HEK293 (cell line): ENCODE measurements around the gene MAP1S.

Experiments used
- CTCF ChIA-PET: fragments of 350-600 bp; formaldehyde crosslinking; extraction: SDS; loops from one replicate; lab custom pipeline; 2021; ENCODE audit warnings: antibody characterized with exemption; lab: Yijun Ruan, JAX
- POLR2A ChIA-PET: fragments of 300-600 bp; formaldehyde crosslinking; extraction: SDS; loops from one replicate; lab custom pipeline; 2020; ENCODE audit warnings: antibody characterized with exemption, inconsistent platforms; lab: Yijun Ruan, JAX
- H3K27ac ChIP-seq: fragments of 200-500 bp; sonication (Bioruptor generic); 2 replicates; pipeline ENCODE4 v1.5.1; 2014; ENCODE audit warnings: low read depth, low read length, control low read depth, inconsistent platforms; ENCODE audit errors: extremely low read depth
- H3K36me3 ChIP-seq, 2 experiments: fragments of 200-500 bp in 1 of 2; sonication (Bioruptor generic) in 1 of 2; 1 replicate in 1 of 2; 2 replicates in 1 of 2; pipeline ENCODE4 v1.5.1; 2014 to 2017; ENCODE audit warnings: inconsistent platforms in 2 of 2, low read length in 2 of 2; ENCODE audit not compliant: control insufficient read depth in 2 of 2, insufficient read depth in 1 of 2
- H3K4me1 ChIP-seq: fragments of 200-500 bp; sonication (Bioruptor generic); 2 replicates; pipeline ENCODE4 v1.5.1; 2014; ENCODE audit warnings: mild to moderate bottlenecking, low read length, inconsistent platforms; ENCODE audit not compliant: control insufficient read depth, insufficient read depth
- H3K4me3 ChIP-seq: 2 replicates; pipeline ENCODE4 v1.5.1; 2011; ENCODE audit warnings: low read depth, mild to moderate bottlenecking, control low read depth, low read length, moderate library complexity
- H3K9me3 ChIP-seq: fragments of 200-500 bp; sonication (Bioruptor generic); 2 replicates; pipeline ENCODE4 v1.5.1; 2014; ENCODE audit warnings: low read depth, low read length, inconsistent platforms; ENCODE audit not compliant: control insufficient read depth, insufficient read depth
- GFI1B ChIP-seq: fragments of 450-650 bp; formaldehyde crosslinking; IDR thresholded peaks from 2 replicates; pipeline ENCODE4 v1.5.1; 2016; ENCODE audit warnings: missing biosample characterization, missing genetic modification characterization
- GLIS1 ChIP-seq: fragments of 450-650 bp; formaldehyde crosslinking; IDR thresholded peaks from 2 replicates; pipeline ENCODE4 v1.5.1; 2016; ENCODE audit warnings: missing biosample characterization, missing genetic modification characterization
- SCRT2 ChIP-seq: fragments of 450-650 bp; formaldehyde crosslinking; IDR thresholded peaks from 2 replicates; pipeline ENCODE4 v1.5.1; 2016; ENCODE audit warnings: missing biosample characterization, missing genetic modification characterization
- SP2 ChIP-seq: fragments of 450-650 bp; formaldehyde crosslinking; IDR thresholded peaks from 2 replicates; pipeline ENCODE4 v1.5.1; 2016; ENCODE audit warnings: missing biosample characterization, missing genetic modification characterization
- ZFP69B ChIP-seq: fragments of 450-650 bp; formaldehyde crosslinking; IDR thresholded peaks from 2 replicates; pipeline ENCODE4 v1.5.1; 2016; ENCODE audit warnings: missing biosample characterization, missing genetic modification characterization
- ZNF335 ChIP-seq: fragments of 450-650 bp; formaldehyde crosslinking; conservative IDR thresholded peaks from 2 replicates; pipeline ENCODE4 v1.5.1; 2016; ENCODE audit warnings: missing biosample characterization, missing genetic modification characterization
- ZNF366 ChIP-seq: fragments of 450-650 bp; formaldehyde crosslinking; conservative IDR thresholded peaks from 2 replicates; pipeline ENCODE4 v1.5.1; 2016; ENCODE audit warnings: missing biosample characterization, missing genetic modification characterization
- ZNF423 ChIP-seq: fragments of 450-650 bp; formaldehyde crosslinking; IDR thresholded peaks from 2 replicates; pipeline ENCODE4 v1.5.1; 2016; ENCODE audit warnings: missing biosample characterization, missing genetic modification characterization
- ZNF596 ChIP-seq: fragments of 450-650 bp; IDR thresholded peaks from 2 replicates; pipeline ENCODE4 v1.5.0; 2018; ENCODE audit warnings: missing biosample characterization, mild to moderate bottlenecking, missing genetic modification characterization, moderate library complexity
- TF ChIP-seq, protein P1 (sequence below): fragments of 450-650 bp; formaldehyde crosslinking; IDR thresholded peaks from 2 replicates; pipeline ENCODE4 v1.5.1; 2016; ENCODE audit warnings: missing biosample characterization, missing genetic modification characterization
- TF ChIP-seq, protein P2 (sequence below): fragments of 450-650 bp; formaldehyde crosslinking; IDR thresholded peaks from 2 replicates; pipeline ENCODE4 v1.5.1; 2016; ENCODE audit warnings: missing biosample characterization, missing genetic modification characterization
- TF ChIP-seq, protein P3 (sequence below): fragments of 450-650 bp; formaldehyde crosslinking; IDR thresholded peaks from 2 replicates; pipeline ENCODE4 v1.5.1; 2016; ENCODE audit warnings: missing biosample characterization, missing genetic modification characterization
- TF ChIP-seq, protein P4 (sequence below): fragments of 450-650 bp; formaldehyde crosslinking; IDR thresholded peaks from 2 replicates; pipeline ENCODE4 v1.5.1; 2016; ENCODE audit warnings: missing biosample characterization, missing genetic modification characterization, low read depth

The MAP1S gene

DNA sequence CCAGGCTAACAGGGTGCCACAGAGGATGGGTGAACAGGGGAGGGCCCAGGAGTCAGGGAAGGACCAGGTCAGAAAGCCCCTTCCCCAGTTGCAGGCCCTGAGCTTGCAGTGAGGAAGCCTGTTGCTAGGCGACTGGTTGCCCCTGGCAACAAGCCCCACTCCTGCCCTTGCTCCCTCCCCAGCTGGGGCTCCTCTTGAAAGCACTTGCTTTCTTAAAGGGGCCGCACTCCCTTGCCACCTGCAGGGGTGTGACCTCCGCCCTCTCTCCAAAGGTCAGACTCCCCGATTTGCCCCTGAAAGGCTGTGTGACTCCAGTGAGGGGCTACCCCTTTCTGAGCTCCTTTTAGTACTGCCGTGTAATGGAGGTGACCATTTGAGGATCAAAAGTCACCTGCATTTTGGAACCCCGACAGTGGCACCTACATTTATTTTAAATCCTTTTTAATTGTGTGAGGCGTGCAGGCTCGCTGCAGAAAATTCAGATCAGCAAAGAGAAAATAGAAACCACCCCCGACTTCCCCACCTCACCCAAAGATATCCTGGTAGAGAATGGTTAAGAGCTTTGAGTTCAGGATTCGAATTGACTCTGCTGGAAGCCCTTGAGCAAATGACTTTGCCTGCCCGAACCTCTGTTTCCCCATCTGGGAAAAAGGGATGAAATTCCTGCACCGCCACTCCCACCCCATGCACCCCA, 36.8 kb downstream of the MAP1S start (continued):
- TF ChIP-seq SP2 (no peak; the same call in 1 of the 2 replicates), ZNF366 (no peak), SCRT2 (tag by site-specific recombination) (peak; percentile 71), ZFP69B (tag by site-specific recombination) (peak; percentile 47; the same call in 1 of the 2 replicates)
- TF ChIP-seq, protein P1, sequence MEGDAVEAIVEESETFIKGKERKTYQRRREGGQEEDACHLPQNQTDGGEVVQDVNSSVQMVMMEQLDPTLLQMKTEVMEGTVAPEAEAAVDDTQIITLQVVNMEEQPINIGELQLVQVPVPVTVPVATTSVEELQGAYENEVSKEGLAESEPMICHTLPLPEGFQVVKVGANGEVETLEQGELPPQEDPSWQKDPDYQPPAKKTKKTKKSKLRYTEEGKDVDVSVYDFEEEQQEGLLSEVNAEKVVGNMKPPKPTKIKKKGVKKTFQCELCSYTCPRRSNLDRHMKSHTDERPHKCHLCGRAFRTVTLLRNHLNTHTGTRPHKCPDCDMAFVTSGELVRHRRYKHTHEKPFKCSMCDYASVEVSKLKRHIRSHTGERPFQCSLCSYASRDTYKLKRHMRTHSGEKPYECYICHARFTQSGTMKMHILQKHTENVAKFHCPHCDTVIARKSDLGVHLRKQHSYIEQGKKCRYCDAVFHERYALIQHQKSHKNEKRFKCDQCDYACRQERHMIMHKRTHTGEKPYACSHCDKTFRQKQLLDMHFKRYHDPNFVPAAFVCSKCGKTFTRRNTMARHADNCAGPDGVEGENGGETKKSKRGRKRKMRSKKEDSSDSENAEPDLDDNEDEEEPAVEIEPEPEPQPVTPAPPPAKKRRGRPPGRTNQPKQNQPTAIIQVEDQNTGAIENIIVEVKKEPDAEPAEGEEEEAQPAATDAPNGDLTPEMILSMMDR (tag by site-specific recombination), result no peak

DNA sequence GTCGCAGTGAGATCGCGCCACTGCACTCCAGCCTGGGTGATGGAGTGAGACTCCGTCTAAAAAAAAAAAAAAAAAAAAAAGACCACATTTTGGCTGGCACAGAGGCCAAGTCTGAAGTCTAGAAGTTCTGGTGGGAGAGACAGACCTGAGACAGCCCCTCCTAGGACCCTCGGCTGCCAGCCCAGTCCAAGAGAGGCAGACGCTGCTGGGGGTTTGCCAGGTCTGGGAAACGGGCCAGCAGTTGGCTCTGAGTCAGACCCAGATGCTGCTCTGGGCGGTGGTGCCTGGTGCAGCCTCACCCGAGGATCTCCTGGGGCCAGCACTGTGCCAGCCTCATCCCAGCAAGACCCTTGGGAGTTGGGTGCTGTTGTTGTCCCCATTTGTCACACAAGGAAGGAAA, 37.8 kb downstream of the MAP1S start:
- H3K27ac ChIP-seq, result no peak overlapping the region
- H3K9me3 ChIP-seq, result no peaks in the 10 kb centered on the region
- no peaks in the 10 kb centered on the region for H3K36me3 ChIP-seq
- CTCF ChIA-PET, result interaction anchor here (7.0 kb wide), 1 partner anchor 10 kb away, joined by 46 read pairs; no protein-coding TSS in a partner anchor
- POLR2A ChIA-PET, result no interaction called here
- TF ChIP-seq GLIS1 (tag by site-specific recombination) (peak; percentile 85), ZNF335 (tag by site-specific recombination) (peak; percentile 44), ZNF596 (tag by site-specific recombination) (no peak)
- TF ChIP-seq, protein P2, sequence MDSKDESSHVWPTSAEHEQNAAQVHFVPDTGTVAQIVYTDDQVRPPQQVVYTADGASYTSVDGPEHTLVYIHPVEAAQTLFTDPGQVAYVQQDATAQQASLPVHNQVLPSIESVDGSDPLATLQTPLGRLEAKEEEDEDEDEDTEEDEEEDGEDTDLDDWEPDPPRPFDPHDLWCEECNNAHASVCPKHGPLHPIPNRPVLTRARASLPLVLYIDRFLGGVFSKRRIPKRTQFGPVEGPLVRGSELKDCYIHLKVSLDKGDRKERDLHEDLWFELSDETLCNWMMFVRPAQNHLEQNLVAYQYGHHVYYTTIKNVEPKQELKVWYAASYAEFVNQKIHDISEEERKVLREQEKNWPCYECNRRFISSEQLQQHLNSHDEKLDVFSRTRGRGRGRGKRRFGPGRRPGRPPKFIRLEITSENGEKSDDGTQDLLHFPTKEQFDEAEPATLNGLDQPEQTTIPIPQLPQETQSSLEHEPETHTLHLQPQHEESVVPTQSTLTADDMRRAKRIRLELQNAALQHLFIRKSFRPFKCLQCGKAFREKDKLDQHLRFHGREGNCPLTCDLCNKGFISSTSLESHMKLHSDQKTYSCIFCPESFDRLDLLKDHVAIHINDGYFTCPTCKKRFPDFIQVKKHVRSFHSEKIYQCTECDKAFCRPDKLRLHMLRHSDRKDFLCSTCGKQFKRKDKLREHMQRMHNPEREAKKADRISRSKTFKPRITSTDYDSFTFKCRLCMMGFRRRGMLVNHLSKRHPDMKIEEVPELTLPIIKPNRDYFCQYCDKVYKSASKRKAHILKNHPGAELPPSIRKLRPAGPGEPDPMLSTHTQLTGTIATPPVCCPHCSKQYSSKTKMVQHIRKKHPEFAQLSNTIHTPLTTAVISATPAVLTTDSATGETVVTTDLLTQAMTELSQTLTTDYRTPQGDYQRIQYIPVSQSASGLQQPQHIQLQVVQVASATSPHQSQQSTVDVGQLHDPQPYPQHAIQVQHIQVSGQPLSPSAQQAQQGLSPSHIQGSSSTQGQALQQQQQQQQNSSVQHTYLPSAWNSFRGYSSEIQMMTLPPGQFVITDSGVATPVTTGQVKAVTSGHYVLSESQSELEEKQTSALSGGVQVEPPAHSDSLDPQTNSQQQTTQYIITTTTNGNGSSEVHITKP (tag by site-specific recombination), result peak; percentile 57
- TF ChIP-seq, protein P3, sequence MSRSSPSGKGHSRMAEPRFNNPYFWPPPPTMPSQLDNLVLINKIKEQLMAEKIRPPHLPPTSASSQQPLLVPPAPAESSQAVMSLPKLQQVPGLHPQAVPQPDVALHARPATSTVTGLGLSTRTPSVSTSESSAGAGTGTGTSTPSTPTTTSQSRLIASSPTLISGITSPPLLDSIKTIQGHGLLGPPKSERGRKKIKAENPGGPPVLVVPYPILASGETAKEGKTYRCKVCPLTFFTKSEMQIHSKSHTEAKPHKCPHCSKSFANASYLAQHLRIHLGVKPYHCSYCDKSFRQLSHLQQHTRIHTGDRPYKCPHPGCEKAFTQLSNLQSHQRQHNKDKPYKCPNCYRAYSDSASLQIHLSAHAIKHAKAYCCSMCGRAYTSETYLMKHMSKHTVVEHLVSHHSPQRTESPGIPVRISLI (tag by site-specific recombination), result 0 out of 2 replicates have a peak, but pooled peaks have one; percentile 18
- TF ChIP-seq, protein P4, sequence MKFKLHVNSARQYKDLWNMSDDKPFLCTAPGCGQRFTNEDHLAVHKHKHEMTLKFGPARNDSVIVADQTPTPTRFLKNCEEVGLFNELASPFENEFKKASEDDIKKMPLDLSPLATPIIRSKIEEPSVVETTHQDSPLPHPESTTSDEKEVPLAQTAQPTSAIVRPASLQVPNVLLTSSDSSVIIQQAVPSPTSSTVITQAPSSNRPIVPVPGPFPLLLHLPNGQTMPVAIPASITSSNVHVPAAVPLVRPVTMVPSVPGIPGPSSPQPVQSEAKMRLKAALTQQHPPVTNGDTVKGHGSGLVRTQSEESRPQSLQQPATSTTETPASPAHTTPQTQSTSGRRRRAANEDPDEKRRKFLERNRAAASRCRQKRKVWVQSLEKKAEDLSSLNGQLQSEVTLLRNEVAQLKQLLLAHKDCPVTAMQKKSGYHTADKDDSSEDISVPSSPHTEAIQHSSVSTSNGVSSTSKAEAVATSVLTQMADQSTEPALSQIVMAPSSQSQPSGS (tag by site-specific recombination), result no peak
- no peaks in the 10 kb centered on the region for H3K4me1 ChIP-seq
- no peak overlapping the region for H3K4me3 ChIP-seq

DNA sequence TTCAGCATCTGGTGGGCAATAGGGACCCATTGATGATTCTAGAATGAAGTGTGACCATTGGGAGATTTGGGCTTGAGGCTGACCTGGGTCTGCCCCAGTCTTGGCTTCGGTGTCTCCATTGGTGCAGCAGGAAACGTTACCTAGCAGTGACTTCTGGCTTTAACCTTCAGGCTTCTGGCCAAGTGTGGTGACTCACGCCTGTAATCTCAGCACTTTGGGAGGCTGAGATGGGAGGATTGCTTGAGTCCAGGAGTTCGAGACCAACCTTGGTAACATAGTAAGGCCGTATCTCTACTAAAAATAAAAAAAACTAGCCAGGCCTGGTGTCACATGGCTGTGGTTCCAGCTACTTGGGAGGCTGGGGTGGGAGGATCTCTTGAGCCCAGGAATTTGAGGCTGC, 39.2 kb downstream of the MAP1S start:
- H3K36me3 ChIP-seq, result no peaks in the 10 kb centered on the region
- ChIA-PET CTCF (interaction anchor here (7.0 kb wide), 1 partner anchor 8 kb away, joined by 46 read pairs; no protein-coding TSS in a partner anchor), POLR2A (no interaction called here)
- no peak overlapping the region for H3K4me3 ChIP-seq
- no peaks in the 10 kb centered on the region for H3K9me3 ChIP-seq
- H3K27ac ChIP-seq, result no peak overlapping the region
- no peaks in the 10 kb centered on the region for H3K4me1 ChIP-seq
- TF ChIP-seq ZNF596 (tag by site-specific recombination), result no peak
- TF ChIP-seq ZNF423, result no peak
- 0 out of 2 replicates have a peak, but pooled peaks have one; percentile 38 for TF ChIP-seq GFI1B (tag by site-specific recombination)
- TF ChIP-seq, protein P2 (tag by site-specific recombination), result no peak
